HepG2 (cell line): ENCODE measurements around the gene MAPK9. TPM values are rescaled to one million over a fixed set of nuclear protein-coding genes. Genes with fewer than 3 reads are reported as not detected.

ENCODE experiments used
- ATAC-seq: fragments of 200-7000 bp; cut with Tn5 transposase; 3 replicates; pipeline ENCODE4 v1.9.1; 2020; ENCODE audit warnings: mild to moderate bottlenecking, moderate library complexity
- BruUV-seq: library from RNA; stranded (reverse); fragments of 400-500 nt; replicated peaks from 2 replicates; lab custom pipeline; 2021; lab: Mats Ljungman, UMichigan
- CTCF ChIA-PET: fragments of 300-600 bp; formaldehyde crosslinking; extraction: SDS; loops from one replicate; lab custom pipeline; 2021; ENCODE audit warnings: low total read pairs, inconsistent platforms, low intra/inter-chr PET ratio; lab: Yijun Ruan, JAX
- POLR2A ChIA-PET: fragments of 350-600 bp; sonication (Branson Sonifier 250); formaldehyde crosslinking; loops from one replicate; lab custom pipeline; 2020; ENCODE audit warnings: antibody characterized with exemption, inconsistent platforms; lab: Yijun Ruan, JAX
- DNase-seq: peaks from one replicate; pipeline ENCODE4 v3.0.0-alpha.2; 2015; ENCODE audit warnings: low spot score
- FAIRE-seq: peaks from 3 replicates; lab custom pipeline; 2011; peaks lifted over from hg19 to GRCh38; lab: Jason Lieb, UNC
- H2AFZ ChIP-seq: one replicate; pipeline ENCODE4 v1.6.1; 2011; ENCODE audit warnings: low read length, inconsistent platforms
- H3K27ac ChIP-seq: fragments of 300-600 bp; 3 replicates; pipeline ENCODE4 v1.8.0; 2011; ENCODE audit warnings: mixed run types, mild to moderate bottlenecking, mixed read lengths, low read length, inconsistent platforms; ENCODE audit not compliant: insufficient read depth; ENCODE audit errors: extremely low read length
- H3K27me3 ChIP-seq, 2 experiments: fragments of 200-600 bp in 1 of 2; 2 replicates in 1 of 2; 3 replicates in 1 of 2; pipeline versions ENCODE4 v1.6.0 to v1.8.0; 2011; ENCODE audit warnings: low read length in 2 of 2, mild to moderate bottlenecking in 2 of 2, moderate library complexity in 2 of 2, inconsistent platforms in 1 of 2; ENCODE audit not compliant: insufficient read depth in 2 of 2, control insufficient read depth in 1 of 2
- H3K36me3 ChIP-seq, 2 experiments: fragments of 200-600 bp in 1 of 2; replicated peaks in 1 of 2; 2 replicates in 1 of 2; 3 replicates in 1 of 2; pipeline versions ENCODE4 v1.5.1 to v1.8.0; 2011; ENCODE audit warnings: low read length in 2 of 2, inconsistent platforms in 1 of 2; ENCODE audit not compliant: insufficient read depth in 2 of 2, control insufficient read depth in 1 of 2
- H3K4me1 ChIP-seq: 2 replicates; pipeline ENCODE4 v1.5.1; 2012; ENCODE audit warnings: low read length, inconsistent platforms; ENCODE audit not compliant: insufficient read depth
- H3K4me2 ChIP-seq: 2 replicates; pipeline ENCODE4 v1.6.0; 2011; ENCODE audit warnings: low read depth, low read length, inconsistent platforms
- H3K4me3 ChIP-seq, 3 experiments: fragments of 200-600 bp in 1 of 3; sonication (generic), shearing (Covaris generic) in 1 of 3; replicated peaks in 1 of 3; 2 replicates each; pipeline ENCODE4 v1.5.1; 2011 to 2016; ENCODE audit warnings: low read length in 3 of 3, inconsistent platforms in 2 of 3, low read depth in 2 of 3, mild to moderate bottlenecking in 2 of 3, control low read depth in 1 of 3, mixed read lengths in 1 of 3; ENCODE audit not compliant: insufficient read depth in 1 of 3
- H3K79me2 ChIP-seq: one replicate; pipeline ENCODE4 v1.6.1; 2011; ENCODE audit warnings: low read length, inconsistent platforms; ENCODE audit not compliant: insufficient read depth
- H3K9ac ChIP-seq: 2 replicates; pipeline ENCODE4 v1.6.0; 2011; ENCODE audit warnings: mild to moderate bottlenecking, low read depth, low read length, inconsistent platforms; ENCODE audit not compliant: insufficient read depth
- H3K9me3 ChIP-seq: 2 replicates; pipeline ENCODE4 v1.5.1; 2012; ENCODE audit warnings: mild to moderate bottlenecking, low read length
- H4K20me1 ChIP-seq: 2 replicates; pipeline ENCODE4 v1.6.0; 2011; ENCODE audit warnings: inconsistent platforms, mild to moderate bottlenecking, low read length, moderate library complexity; ENCODE audit not compliant: insufficient read depth
- ARNTL ChIP-seq: sonication (generic); formaldehyde crosslinking; IDR thresholded peaks from 2 replicates; pipeline ENCODE4 v1.4.0; 2020; ENCODE audit warnings: mild to moderate bottlenecking, missing genetic modification reagents
- HOXA5 ChIP-seq: sonication (generic); formaldehyde crosslinking; IDR thresholded peaks from 2 replicates; pipeline ENCODE4 v1.4.0; 2020; ENCODE audit warnings: missing genetic modification reagents
- MTA1 ChIP-seq: sonication (generic); formaldehyde crosslinking; IDR thresholded peaks from 2 replicates; pipeline ENCODE4 v1.4.0; 2020; ENCODE audit warnings: missing genetic modification reagents, mild to moderate bottlenecking, borderline replicate concordance
- MTF2 ChIP-seq: sonication (generic); formaldehyde crosslinking; IDR thresholded peaks from 2 replicates; pipeline ENCODE4 v1.5.0; 2020; ENCODE audit warnings: missing genetic modification reagents, borderline replicate concordance
- NR2C2 ChIP-seq: sonication (generic); formaldehyde crosslinking; IDR thresholded peaks from 2 replicates; pipeline ENCODE4 v1.4.0; 2020; ENCODE audit warnings: missing genetic modification reagents, mild to moderate bottlenecking, moderate library complexity, borderline replicate concordance
- POLR2AphosphoS2 ChIP-seq: IDR thresholded peaks from 2 replicates; pipeline ENCODE4 v1.6.1; 2011; ENCODE audit warnings: low read depth, low read length, improper control_type of control experiment
- PPARG ChIP-seq: conservative IDR thresholded peaks from 2 replicates; pipeline ENCODE4 v1.6.1; 2016; ENCODE audit warnings: missing biosample characterization, missing genetic modification reagents
- RAD51 ChIP-seq: fragments of 450-650 bp; IDR thresholded peaks from 2 replicates; pipeline ENCODE4 v1.6.1; 2016; ENCODE audit warnings: borderline replicate concordance
- RORA ChIP-seq: sonication (generic); formaldehyde crosslinking; IDR thresholded peaks from 2 replicates; pipeline ENCODE4 v1.5.0; 2020; ENCODE audit warnings: mild to moderate bottlenecking, missing genetic modification reagents, moderate library complexity
- SP1 ChIP-seq, 2 experiments: fragments of 450-650 bp in 1 of 2; sonication (generic) in 1 of 2; formaldehyde crosslinking in 1 of 2; IDR thresholded peaks; 2 replicates each; pipeline versions ENCODE4 v1.4.0 to v1.6.1; 2016 to 2020; ENCODE audit warnings: missing genetic modification reagents in 1 of 2
- TARDBP ChIP-seq: sonication (generic); formaldehyde crosslinking; IDR thresholded peaks from 2 replicates; pipeline ENCODE4 v1.8.0; 2022; ENCODE audit warnings: mild to moderate bottlenecking, missing genetic modification reagents
- ZC3H4 ChIP-seq: sonication (generic); formaldehyde crosslinking; IDR thresholded peaks from 2 replicates; pipeline ENCODE4 v1.4.0; 2020; ENCODE audit warnings: missing genetic modification reagents, borderline replicate concordance
- ZKSCAN5 ChIP-seq: sonication (generic); formaldehyde crosslinking; IDR thresholded peaks from 2 replicates; pipeline ENCODE4 v1.5.1; 2020; ENCODE audit warnings: mild to moderate bottlenecking, missing genetic modification reagents
- ZNF468 ChIP-seq: sonication (generic); formaldehyde crosslinking; IDR thresholded peaks from 2 replicates; pipeline ENCODE4 v1.8.0; 2022; ENCODE audit warnings: mild to moderate bottlenecking, moderate library complexity, missing genetic modification reagents
- ZNF546 ChIP-seq: sonication (generic); formaldehyde crosslinking; conservative IDR thresholded peaks from 2 replicates; pipeline ENCODE4 v1.8.1; 2023; ENCODE audit warnings: mild to moderate bottlenecking, missing genetic modification reagents
- WGBS: methylation state at CpG from one replicate; pipeline ENCODE4 v1.1.6; 2017; ENCODE audit warnings: low lambda C conversion rate; 5-methylcytosine and 5-hydroxymethylcytosine counted together
- in situ Hi-C: cut with HindIII; loops from 2 replicates; pipeline ENCODE4 v1.10.0; 2017; ENCODE audit warnings: low pct_unique_long_range_greater_than_20kb; ENCODE audit not compliant: extremely low pct_ligation_motif_present
- intact Hi-C: fragments of 100-400 bp; cut with micrococcal nuclease; formaldehyde crosslinking; loops from one replicate; pipeline ENCODE4 v1.10.0; 2022; ENCODE audit not compliant: unreplicated experiment
- polyA plus RNA-seq, 8 experiments: library from polyadenylated mRNA; depleted of rRNA in 3 of 8; stranded (reverse) in 7 of 8; unstranded in 1 of 8; fragments of >200 nt; fragmentation: Illumina TruSeq in 4 of 8; extraction: Trizol in 4 of 8; gene quantifications; 2 replicates each; pipeline versions ENCODE4 v1.2.1 to v1.2.3, GENCODE V29; 2011 to 2016; ENCODE audit warnings: low read depth in 4 of 8, missing spikeins in 1 of 8, mixed read lengths in 1 of 8; ENCODE audit not compliant: insufficient read depth in 1 of 8
- total RNA-seq, 5 experiments: library from RNA; depleted of rRNA; stranded (reverse); fragments of >200 nt; fragmentation: Illumina TruSeq; extraction: Trizol; gene quantifications; 2 replicates each; pipeline ENCODE4 v1.2.3, GENCODE V29; 2016; ENCODE audit warnings: low read depth in 1 of 5
- TF ChIP-seq, protein P1 (sequence below): IDR thresholded peaks from 2 replicates; pipeline ENCODE4 v1.6.1; 2016; ENCODE audit warnings: missing compliant biosample characterization, missing genetic modification reagents, borderline replicate concordance

Gene MAPK9
- total and polyA plus RNA-seq, 2 of the 13 experiments (the other 11 are each of a cell fraction or from before 2014, with no cell fraction given), result 30.1 to 56.1 TPM

DNA sequence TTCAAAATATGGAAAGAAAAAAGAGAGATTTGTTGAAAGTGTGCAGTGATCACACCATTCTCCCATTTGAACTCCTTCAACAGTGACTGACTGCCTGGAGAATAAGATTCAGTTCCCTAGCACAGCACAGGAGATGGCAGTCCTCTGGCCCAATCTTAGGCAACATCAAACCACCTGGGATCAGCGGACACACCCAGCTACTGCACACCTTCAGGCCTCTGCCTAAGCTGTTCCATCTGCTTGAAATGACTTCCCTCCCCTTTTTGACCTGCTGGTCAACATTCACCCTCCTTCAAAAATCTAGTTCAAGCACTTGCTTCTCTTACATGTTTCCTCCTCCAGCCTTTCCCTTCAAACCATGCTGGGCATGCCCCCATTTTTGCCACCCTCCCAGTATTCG is 4.5 kb downstream of the MAPK9 start:
- no peak overlapping the region for H3K27ac ChIP-seq
- FAIRE-seq (no peak), DNase-seq (no peak), ATAC-seq (no peak)
- POLR2A ChIA-PET, result no interaction called here
- no TSS peak for BruUV-seq
- H4K20me1 ChIP-seq, result peaks cover 11% of the 10 kb centered on the region
- no peak overlapping the region for H3K9ac ChIP-seq
- no peak overlapping the region for H2AFZ ChIP-seq
- TF ChIP-seq SP1 (IDR thresholded peaks at IDR 0.05), result no peak
- no peak for TF ChIP-seq SP1 (CRISPR knock-in tag; IDR thresholded peaks at IDR 0.05)
- TF ChIP-seq NR2C2 (CRISPR knock-in tag), result no peak
- TF ChIP-seq HOXA5 (CRISPR knock-in tag), result no peak
- TF ChIP-seq ZNF546, result no peak
- no peak for TF ChIP-seq MTF2
- TF ChIP-seq POLR2AphosphoS2, result no peak
- TF ChIP-seq PPARG (CRISPR knock-in tag), result no peak
- no peak for TF ChIP-seq RAD51
- TF ChIP-seq RORA, result no peak
- TF ChIP-seq ARNTL (CRISPR knock-in tag), result no peak
- TF ChIP-seq ZC3H4 (CRISPR knock-in tag), result no peak
- no peak for TF ChIP-seq ZNF468 (CRISPR knock-in tag)
- no peak for TF ChIP-seq ZKSCAN5 (CRISPR knock-in tag)
- TF ChIP-seq, protein P1, sequence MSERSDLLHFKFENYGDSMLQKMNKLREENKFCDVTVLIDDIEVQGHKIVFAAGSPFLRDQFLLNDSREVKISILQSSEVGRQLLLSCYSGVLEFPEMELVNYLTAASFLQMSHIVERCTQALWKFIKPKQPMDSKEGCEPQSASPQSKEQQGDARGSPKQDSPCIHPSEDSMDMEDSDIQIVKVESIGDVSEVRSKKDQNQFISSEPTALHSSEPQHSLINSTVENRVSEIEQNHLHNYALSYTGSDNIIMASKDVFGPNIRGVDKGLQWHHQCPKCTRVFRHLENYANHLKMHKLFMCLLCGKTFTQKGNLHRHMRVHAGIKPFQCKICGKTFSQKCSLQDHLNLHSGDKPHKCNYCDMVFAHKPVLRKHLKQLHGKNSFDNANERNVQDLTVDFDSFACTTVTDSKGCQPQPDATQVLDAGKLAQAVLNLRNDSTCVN (CRISPR knock-in tag), result no peak
- no peak for TF ChIP-seq MTA1
- no peak for TF ChIP-seq TARDBP (CRISPR knock-in tag)
- no peaks in the 10 kb centered on the region for H3K27me3 ChIP-seq
- no peak overlapping the region for H3K4me2 ChIP-seq
- CTCF ChIA-PET, result no interaction called here
- H3K36me3 ChIP-seq, result peaks cover 3 to 23% of the 10 kb centered on the region in 2 experiments; a peak in 3 of 5 replicates
- H3K79me2 ChIP-seq, result peaks cover 34% of the 10 kb centered on the region
- H3K9me3 ChIP-seq, result no peaks in the 10 kb centered on the region
- no peak overlapping the region for H3K4me3 ChIP-seq
- in situ Hi-C loops, result no loop called here
- intact Hi-C loops, result no loop called here
- 80% methylated on average over 1 of the region's 2 CpGs for WGBS
- peaks cover 43% of the 10 kb centered on the region for H3K4me1 ChIP-seq
